HG02798 (cell line): Measurements from ENCODE around the gene CHRNB4.
"Not testable (repeated sequence)": the region's sequence is repeated elsewhere in the genome, so short reads cannot be mapped to it uniquely, and the experiment has no call there.

Experiments used
- ATAC-seq: cut with Tn5 transposase; IDR thresholded peaks from one replicate; pipeline ENCODE4 v1.9.1; 2021; ENCODE audit warnings: mild to moderate bottlenecking; ENCODE audit not compliant: unreplicated experiment, poor library complexity

Gene CHRNB4, protein sequence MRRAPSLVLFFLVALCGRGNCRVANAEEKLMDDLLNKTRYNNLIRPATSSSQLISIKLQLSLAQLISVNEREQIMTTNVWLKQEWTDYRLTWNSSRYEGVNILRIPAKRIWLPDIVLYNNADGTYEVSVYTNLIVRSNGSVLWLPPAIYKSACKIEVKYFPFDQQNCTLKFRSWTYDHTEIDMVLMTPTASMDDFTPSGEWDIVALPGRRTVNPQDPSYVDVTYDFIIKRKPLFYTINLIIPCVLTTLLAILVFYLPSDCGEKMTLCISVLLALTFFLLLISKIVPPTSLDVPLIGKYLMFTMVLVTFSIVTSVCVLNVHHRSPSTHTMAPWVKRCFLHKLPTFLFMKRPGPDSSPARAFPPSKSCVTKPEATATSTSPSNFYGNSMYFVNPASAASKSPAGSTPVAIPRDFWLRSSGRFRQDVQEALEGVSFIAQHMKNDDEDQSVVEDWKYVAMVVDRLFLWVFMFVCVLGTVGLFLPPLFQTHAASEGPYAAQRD

DNA sequence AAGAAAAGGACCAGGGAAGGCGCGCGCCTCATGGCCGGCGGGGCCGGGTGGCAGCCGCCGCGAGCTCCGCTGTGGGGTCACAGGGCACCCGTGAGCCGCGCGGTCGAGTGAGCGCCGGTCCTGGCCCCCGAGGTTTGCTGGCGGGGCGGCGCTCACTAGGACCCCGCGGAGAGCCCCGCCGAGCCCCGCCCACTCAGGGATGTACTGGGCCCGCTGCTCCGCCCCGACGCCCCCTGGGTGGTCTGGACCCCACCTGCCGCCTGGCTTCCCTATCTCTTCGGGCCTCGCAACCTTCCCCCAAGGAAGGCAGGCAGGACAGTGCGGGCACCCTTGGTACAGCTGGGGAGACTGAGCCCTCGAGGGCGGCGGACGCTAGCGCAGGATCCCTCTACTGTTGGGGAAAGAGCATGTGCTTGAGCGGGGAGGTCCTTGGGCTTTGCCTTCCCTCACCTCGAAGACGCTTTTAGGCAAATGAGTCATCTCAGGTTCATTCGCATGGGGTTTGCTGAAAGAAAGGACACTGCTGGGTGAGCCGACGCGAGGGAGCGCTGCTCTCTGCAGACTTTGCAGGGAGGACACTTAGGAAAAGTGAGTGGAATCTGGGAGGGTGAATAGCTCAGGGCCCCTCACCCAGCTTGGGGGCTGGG lies at the start of gene CHRNB4:
CHRNB4 (minus strand) TSS at position 109 of the 647 bp plus-strand sequence; CDS start at position 32, 77 bp downstream.
- ATAC-seq, result no peak

DNA sequence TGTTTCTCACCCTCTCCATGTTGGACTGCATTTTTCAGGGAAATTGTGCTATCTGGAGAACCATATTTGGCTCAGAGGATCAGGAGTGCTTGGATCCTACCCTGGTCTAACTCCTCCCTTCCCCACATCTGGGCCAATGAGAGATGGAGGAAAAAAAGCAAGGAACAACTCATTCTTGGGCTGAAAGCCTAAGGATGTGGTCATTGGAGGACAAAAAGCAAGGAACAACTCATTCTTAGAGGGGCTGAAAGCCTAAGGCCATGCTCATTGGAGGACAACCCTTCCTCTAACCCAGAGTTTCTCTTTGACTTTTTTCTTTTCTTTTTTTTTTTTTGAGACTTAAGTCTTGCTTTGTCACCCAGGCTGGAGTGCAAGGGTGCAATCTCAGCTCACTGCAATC lies 48.6 kb upstream of the CHRNB4 start:
- ATAC-seq, result no peak

DNA sequence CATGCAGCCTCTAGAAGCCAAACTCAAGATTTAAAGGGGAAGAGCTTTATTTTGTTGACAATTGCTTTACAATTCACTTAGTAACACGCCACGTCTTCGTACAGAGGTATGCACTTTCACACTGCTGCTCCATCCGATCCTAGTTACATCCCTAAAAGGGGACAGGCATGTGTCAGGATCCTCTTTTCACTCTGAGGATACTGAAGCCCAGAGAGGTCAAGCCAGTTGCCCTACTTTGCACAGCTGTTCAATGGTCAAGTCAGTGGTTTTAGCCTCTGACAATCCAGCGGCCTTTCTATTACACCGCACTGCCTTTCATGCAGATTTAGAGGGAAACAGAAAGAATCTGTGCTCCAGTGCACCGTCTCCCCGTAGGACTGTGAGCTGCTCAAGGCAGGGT lies 44.9 kb upstream of the CHRNB4 start:
- ATAC-seq, result no peak

DNA sequence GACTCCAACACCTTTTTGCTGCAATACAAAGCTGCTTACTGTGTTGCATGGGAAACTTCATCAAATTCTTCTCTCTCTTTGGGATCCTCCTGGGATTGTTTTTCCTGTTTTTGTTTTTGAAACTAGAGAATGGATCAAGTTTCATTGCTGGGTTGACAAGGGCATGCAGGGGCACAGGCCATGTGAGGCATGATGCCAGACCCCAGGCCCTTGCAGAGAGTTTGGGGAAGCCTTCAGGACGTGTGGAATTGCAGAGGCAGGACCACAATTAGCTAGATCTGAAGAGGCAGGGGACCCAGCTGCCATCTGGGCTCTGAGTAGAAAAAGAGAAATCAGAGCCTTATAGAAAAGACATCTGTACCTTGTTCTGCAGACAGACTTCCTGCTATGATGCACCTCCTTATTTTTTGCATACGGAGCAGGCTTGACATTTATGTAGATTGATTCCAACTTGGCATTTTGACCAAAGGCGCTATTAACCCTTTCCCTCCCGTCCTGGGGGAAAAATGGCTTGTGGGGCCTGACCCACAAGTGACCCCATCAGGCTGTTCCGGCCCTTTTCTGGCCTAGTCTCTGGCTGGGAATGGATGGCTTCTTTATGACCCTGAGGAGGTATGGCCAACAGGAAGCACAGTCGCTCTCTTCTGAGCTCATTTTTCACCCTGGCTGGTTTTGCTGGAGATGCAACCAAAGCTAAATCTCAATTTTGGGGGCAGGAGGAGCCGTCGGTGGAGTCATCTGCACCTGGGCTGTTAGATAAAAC lies 44.3 kb upstream of the CHRNB4 start:
- ATAC-seq, result no peak

DNA sequence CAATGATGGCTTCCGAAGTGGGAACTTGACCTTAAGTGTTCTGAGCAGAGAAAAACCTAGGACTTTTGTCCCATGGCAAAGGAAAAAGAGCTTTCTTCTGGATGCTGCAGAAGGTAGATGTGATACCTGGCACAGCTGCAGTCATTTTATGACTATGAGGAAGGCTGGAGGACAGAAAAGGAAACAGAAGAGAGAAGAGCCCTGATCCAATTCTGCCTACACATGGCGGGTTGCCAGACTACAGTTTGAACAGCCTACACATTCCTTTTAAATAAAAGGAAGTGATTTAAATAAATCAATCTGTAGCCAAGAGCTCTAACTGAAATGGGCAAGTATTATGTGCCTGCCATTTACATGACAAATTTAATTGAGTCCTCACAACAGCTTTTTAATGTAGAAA lies 43.6 kb upstream of the CHRNB4 start:
- ATAC-seq, result no peak

DNA sequence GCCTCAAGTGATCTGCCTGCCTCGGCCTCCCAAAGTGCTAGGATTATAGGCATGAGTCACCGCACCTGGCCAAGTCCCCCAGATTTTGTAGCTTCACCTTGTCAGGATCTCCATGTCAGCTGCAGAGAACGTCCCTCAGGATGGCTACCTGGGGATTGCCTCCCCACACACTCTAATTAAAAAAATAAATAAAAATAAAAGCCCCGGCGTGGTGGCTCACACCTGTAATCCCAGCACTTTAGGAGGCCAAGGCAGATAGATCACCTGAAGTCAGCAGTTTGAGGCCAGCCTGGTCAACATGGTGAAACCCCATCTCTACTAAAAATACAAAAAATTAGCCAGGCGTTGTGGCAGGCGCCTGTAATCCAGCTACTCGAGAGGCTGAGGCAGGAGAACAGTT lies 42.6 kb upstream of the CHRNB4 start:
- ATAC-seq, result not testable (repeated sequence)

DNA sequence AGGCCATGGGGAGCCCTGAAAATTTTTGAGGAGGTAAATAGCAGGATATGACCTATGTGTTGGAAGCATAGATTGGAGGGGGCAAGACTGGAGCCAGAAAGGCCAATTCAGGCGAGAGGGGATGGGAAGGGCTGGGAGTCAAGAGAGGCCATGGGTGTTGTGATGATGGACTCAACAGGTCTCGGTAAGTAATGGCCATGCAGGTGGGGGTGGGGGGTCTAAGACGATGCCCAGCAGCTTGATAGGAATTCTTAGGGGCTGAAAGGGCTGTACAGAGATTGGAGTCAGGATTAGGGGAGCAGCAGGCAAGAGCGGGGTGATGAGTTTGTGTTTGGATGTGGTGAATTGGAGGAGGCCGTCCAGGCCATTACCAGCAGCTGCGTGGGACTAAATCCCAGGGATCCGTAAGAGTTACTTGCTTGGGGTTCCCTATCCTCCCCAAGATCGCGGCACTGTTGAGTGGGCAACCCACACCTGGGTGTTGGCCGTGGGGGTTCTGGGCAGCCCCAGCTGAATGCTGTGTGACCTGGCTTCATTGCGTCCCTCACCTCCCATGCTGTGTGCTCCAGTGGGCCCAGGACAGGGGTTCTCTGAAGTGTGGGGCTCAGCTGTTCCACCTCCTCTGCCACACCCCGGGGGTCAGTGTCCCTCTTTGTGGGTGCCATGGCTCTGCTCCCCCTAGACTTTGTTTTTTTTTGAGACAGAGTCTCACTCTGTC lies 41.8 kb upstream of the CHRNB4 start:
- ATAC-seq, result no peak

DNA sequence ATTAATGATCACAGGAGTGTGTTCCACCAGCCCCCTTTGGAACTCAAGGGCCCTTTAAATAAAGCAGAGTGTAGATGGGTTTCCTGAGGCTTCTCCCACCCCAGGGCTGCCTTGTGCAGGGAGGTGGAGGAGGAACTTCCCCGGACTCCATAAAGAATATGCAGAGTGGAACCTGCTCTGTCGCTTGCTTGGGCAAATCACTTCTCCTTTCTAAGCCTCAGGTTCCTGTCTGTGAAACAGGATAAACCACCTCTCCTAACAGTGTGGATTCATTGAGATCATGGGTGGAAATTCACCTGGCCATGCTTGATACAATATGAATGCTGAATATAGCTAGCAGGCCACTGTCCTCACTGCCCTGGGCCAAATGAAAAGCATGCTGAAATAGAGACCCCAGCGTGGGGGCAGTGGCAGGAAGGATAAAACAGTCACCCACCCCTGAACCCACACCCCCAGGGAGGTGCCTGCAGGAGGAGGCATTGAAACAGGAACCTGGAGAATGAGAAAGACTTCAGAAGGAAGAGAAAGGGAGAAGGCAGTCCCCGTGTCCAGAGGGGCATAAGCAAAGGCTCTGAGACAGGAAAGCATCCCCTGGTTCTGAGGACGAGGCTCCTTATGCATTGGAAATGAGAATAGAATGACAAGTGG lies 41.1 kb upstream of the CHRNB4 start:
- no peak for ATAC-seq

DNA sequence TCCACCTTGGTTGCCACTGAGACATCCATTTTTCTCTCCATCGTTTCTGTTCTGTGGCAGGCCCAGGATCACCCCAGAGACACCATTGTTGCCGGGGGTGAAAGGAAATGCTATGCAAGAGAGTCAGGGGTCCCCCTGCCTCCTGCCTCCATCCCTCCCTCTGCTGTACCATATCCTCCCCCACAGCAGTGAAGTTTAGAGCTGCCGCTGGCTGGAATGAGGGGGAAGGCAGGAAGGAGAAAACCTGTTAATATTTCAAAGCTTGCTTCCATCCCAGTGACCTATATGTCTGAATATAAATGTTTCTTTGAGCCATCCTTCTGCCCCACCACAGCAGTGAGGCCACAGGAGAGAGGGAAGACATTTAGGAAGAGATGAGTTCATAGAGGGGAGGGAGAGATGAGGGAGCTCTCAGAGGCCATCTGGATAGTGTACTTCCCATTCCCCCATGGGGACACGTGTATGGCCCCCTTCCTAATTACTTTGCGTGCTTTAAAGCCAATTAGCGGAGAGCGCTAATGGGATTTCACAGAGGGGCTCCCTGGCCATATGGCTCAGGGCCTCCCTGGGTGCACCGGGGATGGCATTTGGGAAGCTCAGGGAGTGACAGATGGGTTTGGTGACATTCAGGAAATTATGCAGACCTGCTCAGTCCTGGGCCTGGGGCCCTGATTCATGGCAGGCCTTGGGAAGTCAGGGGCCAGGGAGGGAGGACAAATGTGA lies 40.4 kb upstream of the CHRNB4 start:
- ATAC-seq, result no peak

DNA sequence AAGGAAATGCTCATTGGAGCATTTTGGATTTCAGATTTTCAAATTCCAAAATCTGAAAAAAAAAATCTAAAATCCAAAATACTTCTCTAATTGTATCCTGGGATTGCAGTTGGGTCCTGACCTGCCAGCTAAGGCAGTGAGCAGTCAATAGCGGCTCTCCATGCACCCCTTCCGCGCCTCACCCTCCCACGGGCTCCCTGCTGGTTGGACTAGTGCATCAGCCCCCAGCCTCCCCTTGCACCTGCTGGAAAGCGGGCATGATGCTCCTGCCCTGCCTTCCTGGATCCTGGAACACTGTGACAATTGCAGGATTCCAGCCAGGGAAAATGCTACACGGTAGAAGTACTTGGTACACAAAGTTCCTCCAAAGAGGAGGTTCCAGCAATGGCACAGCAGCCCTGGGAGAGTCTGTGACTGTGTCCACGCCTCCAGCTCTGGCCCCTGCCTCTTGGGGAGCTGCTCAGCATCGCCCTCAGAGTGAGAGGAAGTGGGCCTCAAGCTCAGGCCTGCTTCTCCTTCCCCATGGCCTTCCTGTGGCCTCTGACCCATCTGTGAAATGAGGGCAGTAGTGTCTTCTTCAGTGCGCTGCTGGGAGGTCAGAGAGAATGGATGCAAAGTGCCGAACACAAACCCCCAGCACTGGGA lies 39.5 kb upstream of the CHRNB4 start:
- ATAC-seq, result no peak

DNA sequence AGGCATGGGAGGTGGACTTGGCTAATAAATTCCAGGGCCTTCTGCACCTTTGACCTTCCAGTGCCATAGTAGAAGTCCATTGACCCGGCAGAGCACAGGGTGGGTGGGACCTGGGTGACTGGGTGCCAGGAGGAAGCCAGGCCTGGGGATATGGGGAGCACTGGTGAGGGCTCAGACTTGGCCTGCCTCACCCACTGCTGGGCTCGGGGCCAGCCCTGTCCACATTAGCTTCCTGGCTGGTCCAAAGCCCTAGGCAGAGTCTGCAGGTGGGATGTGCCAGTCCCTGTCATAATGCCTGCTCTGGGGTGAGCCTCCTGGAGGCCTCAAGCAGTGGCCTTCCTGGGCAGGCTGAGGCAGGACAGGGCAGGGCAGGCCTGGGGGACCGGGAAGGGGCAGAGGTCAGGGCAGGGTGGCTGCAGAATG lies 38.1 kb upstream of the CHRNB4 start:
- ATAC-seq, result no peak

DNA sequence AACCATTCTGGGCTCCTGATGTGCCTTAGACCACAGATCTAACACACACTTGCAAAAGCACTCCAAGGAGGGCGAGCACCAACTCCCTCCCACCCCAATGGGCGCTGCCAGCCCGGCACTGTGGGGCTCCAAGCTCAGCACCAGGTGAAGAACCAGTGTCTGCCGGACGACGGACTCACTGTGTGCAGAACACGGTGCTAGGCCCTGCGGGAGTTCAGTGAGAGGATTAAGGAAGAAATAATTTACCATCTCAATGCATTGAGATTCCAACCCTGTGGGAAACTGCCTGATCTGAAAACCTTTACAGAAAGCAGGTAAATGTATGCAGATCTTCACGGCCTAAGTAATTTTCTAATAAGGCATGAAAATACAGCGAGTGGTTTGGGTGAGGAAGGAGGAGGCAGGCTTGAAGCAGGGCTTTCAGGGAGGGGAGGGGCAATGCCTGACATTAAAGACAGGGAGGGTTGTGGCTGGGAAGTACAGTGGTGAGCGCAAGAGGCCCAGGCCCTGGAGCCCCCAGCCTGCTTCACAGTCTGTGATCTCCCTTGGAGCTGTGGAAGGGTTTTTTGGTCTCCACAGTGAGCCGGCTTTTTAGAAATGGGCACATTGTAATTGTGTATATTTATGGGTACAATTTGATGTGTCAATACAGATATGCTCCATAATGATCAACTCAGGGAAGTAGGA lies 35.6 kb upstream of the CHRNB4 start:
- ATAC-seq, result no peak

DNA sequence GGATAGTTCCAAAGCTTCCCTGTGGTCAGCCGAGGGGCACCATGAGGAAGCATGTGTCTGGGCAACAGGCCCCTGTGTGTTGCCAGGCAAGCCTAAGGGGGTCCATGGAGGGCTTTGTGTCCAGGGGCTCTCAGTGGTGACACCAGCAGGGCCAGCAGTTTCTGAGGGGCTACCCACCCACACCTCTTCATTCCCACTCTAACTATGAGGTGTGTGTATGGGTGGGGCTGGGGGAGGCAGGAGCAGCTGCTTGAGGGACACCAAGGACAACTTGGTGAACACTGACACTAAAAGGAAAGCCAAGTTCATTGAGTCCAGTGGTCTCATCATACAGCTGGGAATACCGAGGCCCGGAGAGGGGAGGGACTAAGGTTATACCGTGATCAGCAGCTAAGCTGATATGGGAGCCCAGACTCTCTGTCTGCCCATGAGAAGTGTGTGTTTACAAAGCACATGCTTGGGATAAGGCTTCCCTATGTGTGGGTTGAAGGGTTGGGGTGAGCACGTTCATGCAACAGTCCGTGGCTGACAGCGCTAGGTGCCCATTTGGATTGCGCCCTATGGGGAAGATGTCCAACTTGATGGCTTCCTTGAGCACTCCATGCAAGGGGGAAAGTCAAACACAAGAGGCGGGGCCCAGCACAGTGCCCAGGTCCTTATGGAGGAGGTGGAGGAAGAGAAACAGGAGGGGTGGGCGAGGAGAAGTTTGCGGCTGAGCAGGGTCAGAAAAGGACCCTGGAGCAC lies 34.8 kb upstream of the CHRNB4 start:
- no peak for ATAC-seq

DNA sequence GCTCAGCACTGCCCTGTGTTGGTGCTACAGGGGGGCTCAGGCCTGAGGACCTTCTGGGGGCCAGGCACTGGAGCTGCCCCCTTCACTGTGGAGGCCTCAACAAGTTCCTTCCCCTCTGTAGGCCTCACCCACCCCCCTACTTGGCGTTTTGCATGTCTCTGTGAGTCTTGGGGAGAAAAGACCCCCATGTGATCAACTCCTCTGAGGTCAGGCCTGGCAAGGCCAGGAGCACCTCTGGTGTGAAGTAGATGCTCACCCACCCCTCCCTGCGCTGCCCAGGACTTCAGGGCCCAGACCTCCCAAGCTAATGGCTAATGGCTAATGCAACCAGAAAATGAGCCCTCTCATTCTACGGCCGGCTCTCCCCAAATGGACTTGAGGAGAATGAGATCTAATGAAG lies 34.2 kb upstream of the CHRNB4 start:
- no peak for ATAC-seq

DNA sequence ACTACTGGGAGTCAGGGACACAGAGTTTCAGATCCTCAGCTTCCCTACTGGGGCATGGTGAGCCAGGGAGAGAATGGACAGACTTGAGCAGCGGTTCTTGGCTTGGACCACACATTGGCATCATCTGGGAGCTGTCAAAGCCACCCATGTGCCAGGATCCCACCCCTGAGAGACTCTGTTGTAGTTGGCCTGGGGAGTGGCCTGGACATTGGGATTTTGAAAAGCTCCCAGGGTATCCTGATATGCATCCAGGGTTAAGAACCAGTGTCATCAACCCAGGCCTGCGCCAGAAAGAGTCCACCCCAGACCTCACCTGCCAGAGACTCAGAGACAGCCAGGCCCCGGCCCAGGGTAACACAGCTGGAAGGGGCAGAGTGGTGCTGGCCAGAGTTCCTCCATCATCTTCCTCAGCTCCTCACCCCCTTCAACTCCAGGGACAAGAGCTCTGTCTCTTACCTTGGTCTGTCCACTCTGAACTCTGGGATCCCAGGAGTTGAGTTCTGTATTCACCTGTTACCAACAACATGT lies 33.0 kb upstream of the CHRNB4 start:
- ATAC-seq, result no peak

DNA sequence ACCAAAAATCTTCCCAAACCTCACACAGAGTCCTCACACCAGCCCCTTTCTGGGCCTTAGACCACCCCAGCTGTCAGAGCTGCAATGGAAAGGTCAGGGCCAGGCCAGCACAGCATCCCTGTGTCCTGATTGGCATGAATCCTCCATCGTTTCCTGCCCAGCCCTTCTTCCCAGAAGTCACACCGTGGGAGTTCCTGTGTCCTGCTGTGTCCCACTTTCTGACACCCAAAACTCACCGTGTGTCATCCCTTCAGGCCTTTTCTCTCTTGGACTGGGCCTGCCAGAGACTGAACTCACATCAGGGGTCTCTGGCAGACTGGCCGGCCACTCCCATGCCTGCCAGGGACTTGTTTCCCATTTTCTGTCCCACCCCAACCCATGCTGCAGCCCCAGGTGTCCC lies 32.5 kb upstream of the CHRNB4 start:
- ATAC-seq, result no peak

DNA sequence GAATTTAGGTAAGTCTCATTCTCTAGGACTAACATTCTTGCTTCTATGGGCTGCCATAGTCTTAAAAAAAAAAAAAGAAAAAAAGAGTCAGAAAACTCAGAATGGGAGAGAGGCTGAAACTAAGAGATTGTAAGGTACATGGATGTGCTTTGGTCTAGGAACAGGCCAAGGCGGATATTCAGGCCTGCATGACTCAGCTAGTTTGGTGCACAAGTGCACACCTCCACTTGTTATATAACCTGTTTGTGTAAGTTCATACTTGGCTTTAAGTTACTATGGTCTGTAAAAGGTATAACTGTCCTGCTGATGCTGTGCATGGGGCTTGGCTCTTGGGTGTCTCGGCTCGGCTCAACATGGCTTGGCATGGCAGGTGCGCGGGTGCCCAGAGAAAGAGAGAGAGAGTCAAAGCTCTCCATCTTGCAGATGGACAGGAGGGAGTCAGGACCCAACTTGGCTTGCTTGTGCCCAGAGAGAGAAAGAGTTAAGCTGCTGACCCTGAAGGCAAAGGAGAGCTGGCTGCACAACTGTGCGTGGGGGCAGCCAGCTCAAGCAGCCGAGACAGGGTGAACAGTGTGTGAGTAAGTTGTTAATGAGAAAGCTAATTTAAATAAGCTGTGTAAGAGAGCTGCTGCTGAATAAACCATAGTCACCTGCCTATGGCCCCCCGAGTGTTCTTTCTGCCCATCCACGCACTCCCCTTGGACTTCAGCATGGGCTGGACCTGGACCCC lies 31.4 kb upstream of the CHRNB4 start:
- no peak for ATAC-seq
